K562 treated with DMSO at 1 percent for 48 hours (cell line): Measurements from ENCODE around the gene GSTO1. TPM values are rescaled to one million over a fixed set of nuclear protein-coding genes. Genes with fewer than 3 reads are reported as not detected.

Experiments
- total RNA-seq: library from RNA; unstranded; fragments of 300-600 nt; gene quantifications from 2 replicates; pipeline ENCODE4 v1.2.3, GENCODE V29; 2022; ENCODE audit warnings: low replicate concordance; ENCODE audit errors: extremely low read depth

Gene GSTO1
- total RNA-seq, result not detected in 2 replicates

GRCh38 chr10:104254493-104255310 is at the start of gene GSTO1:
TSS of gene GSTO1 (plus strand) at chr10:104254892. CDS start at chr10:104254929, 37 bp downstream.

GRCh38 chr10:104231784-104232612 is 22.7 kb upstream of the GSTO1 start, which contains the start of gene CFAP43:
TSS of gene CFAP43 (minus strand) at chr10:104232364. CDS start at chr10:104232246, 118 bp downstream.

GRCh38 chr10:104268713-104269645 is 14.3 kb downstream of the GSTO1 start, which contains the start of gene GSTO2:
TSS of gene GSTO2 (plus strand) at chr10:104269184. CDS start at chr10:104274916, 5,732 bp downstream.

Other genes with a start within 250 kb of the GSTO1 start
- not detected in 2 replicates for gene COL17A1, start 169.0 kb upstream of the GSTO1 start, total RNA-seq
- not detected in 2 replicates for gene SFR1, start 132.7 kb upstream of the GSTO1 start, total RNA-seq
- gene CFAP43, start 22.5 kb upstream of the GSTO1 start, total RNA-seq, result not detected in 2 replicates
- not detected in 2 replicates for gene GSTO2, start 14.3 kb downstream of the GSTO1 start, total RNA-seq
- gene ITPRIP, start 83.6 kb downstream of the GSTO1 start, total RNA-seq, result not detected in 2 replicates
- not detected in 2 replicates for gene CFAP58, start 98.9 kb downstream of the GSTO1 start, total RNA-seq